Hepatocyte (in vitro differentiated cells): ENCODE data around the gene RTRAF.

Source experiments
- EZH2 ChIP-seq: fragments of 200-600 bp; sonication (generic); IDR thresholded peaks from 2 replicates; pipeline ENCODE4 v1.6.1; 2016; ENCODE audit warnings: antibody characterized with exemption, mild to moderate bottlenecking, borderline replicate concordance
- TF ChIP-seq, protein P1 (sequence below): fragments of 200-600 bp; sonication (generic); IDR thresholded peaks from 2 replicates; pipeline ENCODE4 v1.5.1; 2016; ENCODE audit warnings: antibody characterized with exemption, mild to moderate bottlenecking; ENCODE audit not compliant: poor library complexity

GRCh38 chr14:52021957-52022600, 32.7 kb downstream of the RTRAF start:
- TF ChIP-seq, protein P1, sequence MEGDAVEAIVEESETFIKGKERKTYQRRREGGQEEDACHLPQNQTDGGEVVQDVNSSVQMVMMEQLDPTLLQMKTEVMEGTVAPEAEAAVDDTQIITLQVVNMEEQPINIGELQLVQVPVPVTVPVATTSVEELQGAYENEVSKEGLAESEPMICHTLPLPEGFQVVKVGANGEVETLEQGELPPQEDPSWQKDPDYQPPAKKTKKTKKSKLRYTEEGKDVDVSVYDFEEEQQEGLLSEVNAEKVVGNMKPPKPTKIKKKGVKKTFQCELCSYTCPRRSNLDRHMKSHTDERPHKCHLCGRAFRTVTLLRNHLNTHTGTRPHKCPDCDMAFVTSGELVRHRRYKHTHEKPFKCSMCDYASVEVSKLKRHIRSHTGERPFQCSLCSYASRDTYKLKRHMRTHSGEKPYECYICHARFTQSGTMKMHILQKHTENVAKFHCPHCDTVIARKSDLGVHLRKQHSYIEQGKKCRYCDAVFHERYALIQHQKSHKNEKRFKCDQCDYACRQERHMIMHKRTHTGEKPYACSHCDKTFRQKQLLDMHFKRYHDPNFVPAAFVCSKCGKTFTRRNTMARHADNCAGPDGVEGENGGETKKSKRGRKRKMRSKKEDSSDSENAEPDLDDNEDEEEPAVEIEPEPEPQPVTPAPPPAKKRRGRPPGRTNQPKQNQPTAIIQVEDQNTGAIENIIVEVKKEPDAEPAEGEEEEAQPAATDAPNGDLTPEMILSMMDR = no peak
- TF ChIP-seq EZH2 = no peak
